BLaER1 treated with 17β-estradiol and CSF1 and Interleukin-3, amounts not matched to agents 10 nM and 100 nM (cell line): ENCODE data around the gene DAB1.

ENCODE experiments used
- H3K27ac ChIP-seq, 11 experiments: shearing (Covaris generic); formaldehyde crosslinking; 2 replicates each; pipeline ENCODE4 v1.8.1; 2022
- H3K27me3 ChIP-seq, 11 experiments: shearing (Covaris generic); formaldehyde crosslinking; 2 replicates each; pipeline ENCODE4 v1.8.1; 2022
- H3K36me3 ChIP-seq, 11 experiments: shearing (Covaris generic); formaldehyde crosslinking; 2 replicates each; pipeline ENCODE4 v1.8.1; 2022
- H3K4me1 ChIP-seq, 10 experiments: shearing (Covaris generic); formaldehyde crosslinking; 2 replicates each; pipeline ENCODE4 v1.8.1; 2022
- H3K4me2 ChIP-seq, 11 experiments: shearing (Covaris generic); formaldehyde crosslinking; 2 replicates each; pipeline ENCODE4 v1.8.1; 2022
- H3K4me3 ChIP-seq, 10 experiments: shearing (Covaris generic); formaldehyde crosslinking; 2 replicates each; pipeline ENCODE4 v1.8.1; 2022
- H3K9ac ChIP-seq, 11 experiments: shearing (Covaris generic); formaldehyde crosslinking; 2 replicates each; pipeline ENCODE4 v1.8.1; 2022
- H3K9me3 ChIP-seq, 11 experiments: shearing (Covaris generic); formaldehyde crosslinking; replicated peaks in 1 of 11; 2 replicates each; pipeline ENCODE4 v1.8.1; 2022
- H4K20me1 ChIP-seq, 11 experiments: shearing (Covaris generic); formaldehyde crosslinking; 2 replicates each; pipeline ENCODE4 v1.8.1; 2022
- Cebpa-rat ChIP-seq, 11 experiments: shearing (Covaris generic); IDR thresholded peaks; 2 replicates each; pipeline ENCODE4 v1.8.1; 2022

The DAB1 gene

GRCh38 chr1:57124768-57125446 is 299.0 kb downstream of the DAB1 start:
- TF ChIP-seq Cebpa-rat (IDR thresholded peaks at IDR 0.05): no peak
- H3K27ac ChIP-seq: no peak overlapping the region
- no peak overlapping the region for H3K9ac ChIP-seq
- no peak overlapping the region for H3K4me2 ChIP-seq
- H3K4me3 ChIP-seq: no peak overlapping the region
- no peaks in the 10 kb centered on the region for H4K20me1 ChIP-seq
- H3K36me3 ChIP-seq: peaks cover 0 to 6% (median 0%) of the 10 kb centered on the region in 11 experiments; a peak in 1 of 22 replicates
- no peaks in the 10 kb centered on the region for H3K9me3 ChIP-seq
- no peaks in the 10 kb centered on the region for H3K27me3 ChIP-seq
- no peaks in the 10 kb centered on the region for H3K4me1 ChIP-seq

GRCh38 chr1:57124170-57124569 is 299.7 kb downstream of the DAB1 start:
- Histone ChIP-seq H3K4me1 (no peaks in the 10 kb centered on the region), H3K27me3 (no peaks in the 10 kb centered on the region), H3K4me3 (no peak overlapping the region), H3K9ac (no peak overlapping the region), H3K27ac (no peak overlapping the region), H3K36me3 (no peaks in the 10 kb centered on the region; a peak in 1 of 22 replicates), H3K9me3 (no peaks in the 10 kb centered on the region), H4K20me1 (no peaks in the 10 kb centered on the region), H3K4me2 (no peak overlapping the region)
- TF ChIP-seq Cebpa-rat (IDR thresholded peaks at IDR 0.05): no peak

GRCh38 chr1:57122031-57122430 is 301.8 kb downstream of the DAB1 start:
- Histone ChIP-seq H3K9ac (no peak overlapping the region), H3K4me2 (no peak overlapping the region)
- no peak for TF ChIP-seq Cebpa-rat (IDR thresholded peaks at IDR 0.05)

GRCh38 chr1:57118948-57119603 is 304.8 kb downstream of the DAB1 start:
- Histone ChIP-seq H3K4me3 (no peak overlapping the region), H3K9ac (no peak overlapping the region), H3K4me2 (no peak overlapping the region), H3K27me3 (no peaks in the 10 kb centered on the region), H3K36me3 (no peaks in the 10 kb centered on the region), H3K4me1 (no peaks in the 10 kb centered on the region), H3K27ac (no peak overlapping the region), H3K9me3 (no peaks in the 10 kb centered on the region), H4K20me1 (no peaks in the 10 kb centered on the region)
- no peak for TF ChIP-seq Cebpa-rat (IDR thresholded peaks at IDR 0.05)

More at GRCh38 chr1:57122031-57122430, 301.8 kb downstream of the DAB1 start:
- H3K9me3 ChIP-seq: no peaks in the 10 kb centered on the region
- no peaks in the 10 kb centered on the region for H3K4me1 ChIP-seq
- no peaks in the 10 kb centered on the region for H4K20me1 ChIP-seq
- H3K27ac ChIP-seq: no peak overlapping the region
- H3K4me3 ChIP-seq: no peak overlapping the region
- no peaks in the 10 kb centered on the region; a peak in 1 of 22 replicates for H3K36me3 ChIP-seq
- no peaks in the 10 kb centered on the region for H3K27me3 ChIP-seq

DNA sequence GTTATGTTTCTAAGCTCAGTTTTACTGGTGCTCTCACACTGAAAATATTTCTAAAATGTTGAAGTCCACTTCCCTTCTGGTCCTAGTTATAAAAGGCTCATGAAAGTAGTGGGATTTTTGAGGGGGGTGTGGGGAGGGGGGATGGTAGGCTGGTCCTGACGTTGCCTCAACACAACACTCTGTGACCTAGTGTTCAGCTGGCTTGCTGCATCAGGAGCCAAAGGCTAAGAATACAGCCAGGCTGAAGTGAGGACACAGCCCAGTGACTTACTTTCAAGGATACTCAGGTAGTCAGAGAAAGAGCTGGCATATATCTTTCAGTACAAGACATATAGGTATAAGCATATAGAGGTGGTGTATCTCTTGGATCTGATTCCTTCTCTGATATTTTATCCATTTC is 306.1 kb downstream of the DAB1 start:
- Histone ChIP-seq H3K9me3 (no peaks in the 10 kb centered on the region), H3K36me3 (no peaks in the 10 kb centered on the region), H4K20me1 (no peaks in the 10 kb centered on the region), H3K4me3 (no peak overlapping the region), H3K9ac (no peak overlapping the region), H3K4me1 (no peaks in the 10 kb centered on the region), H3K27ac (no peak overlapping the region), H3K27me3 (no peaks in the 10 kb centered on the region), H3K4me2 (no peak overlapping the region)
- TF ChIP-seq Cebpa-rat (IDR thresholded peaks at IDR 0.05): no peak

DNA sequence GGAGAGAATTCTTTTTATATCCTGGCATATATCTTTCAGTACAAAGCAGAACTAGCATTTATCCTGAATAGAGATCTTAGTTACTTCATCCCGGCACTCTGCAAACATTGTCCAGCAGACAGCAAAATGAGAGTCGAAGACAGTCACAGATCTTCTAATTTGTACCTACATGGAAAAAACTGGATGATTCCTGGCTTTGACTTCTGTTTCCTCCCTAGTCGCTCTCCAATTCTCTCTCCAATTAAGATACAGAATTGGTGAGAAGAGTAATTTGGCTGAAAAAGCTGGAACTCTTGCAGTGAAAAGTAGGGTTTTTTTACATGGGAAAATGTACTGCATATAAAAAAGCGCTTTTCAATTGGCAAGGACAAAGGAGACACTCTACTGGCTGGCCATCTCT is 307.0 kb downstream of the DAB1 start:
- no peak overlapping the region for H3K4me3 ChIP-seq
- no peak overlapping the region for H3K4me2 ChIP-seq
- H3K36me3 ChIP-seq: no peaks in the 10 kb centered on the region
- no peak overlapping the region for H3K27ac ChIP-seq
- H3K9me3 ChIP-seq: no peaks in the 10 kb centered on the region
- no peak overlapping the region for H3K9ac ChIP-seq
- H3K4me1 ChIP-seq: no peaks in the 10 kb centered on the region
- H4K20me1 ChIP-seq: no peaks in the 10 kb centered on the region
- H3K27me3 ChIP-seq: no peaks in the 10 kb centered on the region
- no peak for TF ChIP-seq Cebpa-rat (IDR thresholded peaks at IDR 0.05)

- H3K4me2 ChIP-seq: no peak overlapping the region
- no peak overlapping the region for H3K27ac ChIP-seq
- TF ChIP-seq Cebpa-rat (IDR thresholded peaks at IDR 0.05): no peak
- no peaks in the 10 kb centered on the region for H3K36me3 ChIP-seq
- no peak overlapping the region for H3K4me3 ChIP-seq
- H3K27me3 ChIP-seq: no peaks in the 10 kb centered on the region
- no peaks in the 10 kb centered on the region for H3K4me1 ChIP-seq
- H3K9me3 ChIP-seq: no peaks in the 10 kb centered on the region
- no peak overlapping the region for H3K9ac ChIP-seq
- H4K20me1 ChIP-seq: no peaks in the 10 kb centered on the region
These were observed 308.7 kb downstream of the DAB1 start for GRCh38 chr1:57115030-57115614.

GRCh38 chr1:57112148-57112547 is 311.7 kb downstream of the DAB1 start:
- no peaks in the 10 kb centered on the region for H3K4me1 ChIP-seq
- H4K20me1 ChIP-seq: no peaks in the 10 kb centered on the region
- no peak overlapping the region for H3K9ac ChIP-seq
- H3K36me3 ChIP-seq: no peaks in the 10 kb centered on the region
- no peaks in the 10 kb centered on the region for H3K9me3 ChIP-seq
- H3K27ac ChIP-seq: no peak overlapping the region
- no peak overlapping the region for H3K4me2 ChIP-seq
- H3K4me3 ChIP-seq: no peak overlapping the region
- no peak for TF ChIP-seq Cebpa-rat (IDR thresholded peaks at IDR 0.05)
- no peaks in the 10 kb centered on the region for H3K27me3 ChIP-seq

GRCh38 chr1:57111175-57111574 is 312.7 kb downstream of the DAB1 start:
- no peak for TF ChIP-seq Cebpa-rat (IDR thresholded peaks at IDR 0.05)
- Histone ChIP-seq H3K4me1 (peaks cover 0 to 5% (median 0%) of the 10 kb centered on the region in 10 experiments; a peak in 3 of 20 replicates), H3K27me3 (no peaks in the 10 kb centered on the region), H3K27ac (no peak overlapping the region), H3K9ac (no peak overlapping the region), H3K4me2 (no peak overlapping the region), H3K4me3 (no peak overlapping the region), H4K20me1 (no peaks in the 10 kb centered on the region), H3K9me3 (no peaks in the 10 kb centered on the region), H3K36me3 (no peaks in the 10 kb centered on the region)

DNA sequence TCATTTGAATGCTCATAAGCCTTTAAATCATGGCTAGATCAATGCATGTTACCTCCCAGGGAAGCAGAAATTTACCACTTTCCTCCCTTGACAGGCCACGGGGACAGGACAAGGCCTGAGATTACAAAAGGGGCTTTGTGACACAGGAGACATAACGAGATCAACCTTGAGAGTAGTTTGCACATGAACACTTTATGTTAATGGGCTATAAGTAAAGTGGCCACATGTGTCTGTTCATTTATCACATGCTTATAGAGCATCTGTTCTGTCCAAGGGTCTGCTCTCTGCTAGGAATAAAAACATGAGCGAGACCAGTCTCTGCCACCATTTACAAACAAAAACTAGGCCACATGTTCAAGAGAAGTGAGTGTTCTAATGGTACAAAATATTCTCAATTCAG is 314.0 kb downstream of the DAB1 start:
- Histone ChIP-seq H3K36me3 (no peaks in the 10 kb centered on the region), H3K4me1 (peaks cover 0 to 15% (median 0%) of the 10 kb centered on the region in 10 experiments; a peak in 6 of 20 replicates), H3K4me2 (no peak overlapping the region), H3K27me3 (no peaks in the 10 kb centered on the region), H3K27ac (no peak overlapping the region), H3K4me3 (no peak overlapping the region), H3K9me3 (no peaks in the 10 kb centered on the region), H4K20me1 (no peaks in the 10 kb centered on the region), H3K9ac (no peak overlapping the region)
- TF ChIP-seq Cebpa-rat (IDR thresholded peaks at IDR 0.05): no peak
